T47D (cell line): ENCODE measurements around the gene GASK1A.
"Not testable (repeated sequence)": the region's sequence is repeated elsewhere in the genome, so short reads cannot be mapped to it uniquely, and the experiment has no call there.

Experiments used
- DNase-seq, 2 experiments: peaks; one replicate each; pipeline versions ENCODE4 v3.0.0 to v3.0.0-alpha.2; 2011 to 2012; ENCODE audit warnings: low read depth in 1 of 2, low spot score in 1 of 2
- JUND ChIP-seq: IDR thresholded peaks from 2 replicates; pipeline ENCODE4 v1.6.1; 2012; ENCODE audit warnings: low read depth
- in situ Hi-C: cut with HindIII; loops from 2 replicates; pipeline ENCODE4 v1.10.0; 2016; ENCODE audit warnings: low sequenced_read_pairs, low pct_unique_long_range_greater_than_20kb

The GASK1A gene

GRCh38 chr3:43048470-43048869, 69.4 kb downstream of the GASK1A start:
- no peak for TF ChIP-seq JUND
- DNase-seq: no peak
- in situ Hi-C loops: no loop called here

GRCh38 chr3:43053291-43053690, 74.2 kb downstream of the GASK1A start:
- in situ Hi-C loops: no loop called here

GRCh38 chr3:43054754-43055153, 75.6 kb downstream of the GASK1A start:
- TF ChIP-seq JUND: no peak
- in situ Hi-C loops: no loop called here
- no peak for DNase-seq

More at GRCh38 chr3:43053291-43053690, 74.2 kb downstream of the GASK1A start:
- DNase-seq: no peak
- no peak for TF ChIP-seq JUND

- DNase-seq: no peak
- TF ChIP-seq JUND: no peak
- in situ Hi-C loops: no loop called here
These were observed 76.3 kb downstream of the GASK1A start for GRCh38 chr3:43055393-43055792.

GRCh38 chr3:43055806-43056770, 77.0 kb downstream of the GASK1A start:
- in situ Hi-C loops: no loop called here
- no peak for TF ChIP-seq JUND
- DNase-seq: no peak

- no peak for DNase-seq
- no peak for TF ChIP-seq JUND
- in situ Hi-C loops: no loop called here
These were observed 80.3 kb downstream of the GASK1A start for GRCh38 chr3:43059456-43059855.

- in situ Hi-C loops: no loop called here
- TF ChIP-seq JUND: no peak
- no peak for DNase-seq
These were observed 82.2 kb downstream of the GASK1A start for GRCh38 chr3:43061101-43061895.

- TF ChIP-seq JUND: no peak
- no peak for DNase-seq
- in situ Hi-C loops: no loop called here
These were observed 83.0 kb downstream of the GASK1A start for GRCh38 chr3:43062040-43062563.

- DNase-seq: no peak
- TF ChIP-seq JUND: no peak
- in situ Hi-C loops: no loop called here
These were observed 83.5 kb downstream of the GASK1A start for GRCh38 chr3:43062564-43063040.

- no peak for DNase-seq
- in situ Hi-C loops: no loop called here
- no peak for TF ChIP-seq JUND
These were observed 84.0 kb downstream of the GASK1A start for GRCh38 chr3:43063114-43063513.

- in situ Hi-C loops: not testable (repeated sequence)
These were observed 91.6 kb downstream of the GASK1A start for GRCh38 chr3:43070670-43071069.

GRCh38 chr3:43071313-43071893, 92.3 kb downstream of the GASK1A start:
- no peak for TF ChIP-seq JUND
- in situ Hi-C loops: no loop called here
- peak in 1 of 2 experiments; percentile 45 for DNase-seq

More at GRCh38 chr3:43070670-43071069, 91.6 kb downstream of the GASK1A start:
- DNase-seq: not testable (repeated sequence)

- TF ChIP-seq JUND: no peak
- DNase-seq: no peak
These were observed 93.2 kb downstream of the GASK1A start for GRCh38 chr3:43072361-43072760.

More at GRCh38 chr3:43072361-43072760, 93.2 kb downstream of the GASK1A start:
- in situ Hi-C loops: no loop called here
